ENCODE data around the gene C1QTNF6. TPM values are rescaled to one million over a fixed set of nuclear protein-coding genes. Genes with fewer than 3 reads are reported as not detected.

C1QTNF6 gene
- total RNA-seq, 2 experiments from 2014 or later, result 7.3 to 19.6 TPM

- Histone ChIP-seq H2AFZ (ENCODE audit: low read length) (no peak overlapping the region), H3K36me3 (ENCODE audit: insufficient read depth, low read length) (no peaks in the 10 kb centered on the region), H3K9me2 (ENCODE audit: insufficient read depth, low read length) (no peaks in the 10 kb centered on the region), H3K4me1 (ENCODE audit: insufficient read depth, low read length, poor library complexity, severe bottlenecking) (peaks cover 4% of the 10 kb centered on the region), H3K4me3 (ENCODE audit: low read depth, low read length, poor library complexity, severe bottlenecking) (no peak overlapping the region), H3K27ac (ENCODE audit: low read depth, low read length, poor library complexity, severe bottlenecking) (no peak overlapping the region), H4K20me1 (ENCODE audit: insufficient read depth, low read length) (no peaks in the 10 kb centered on the region), H3K4me2 (ENCODE audit: low read length) (no peak overlapping the region), H3K79me2 (ENCODE audit: insufficient read depth, low read depth, low read length) (no peaks in the 10 kb centered on the region), H3K9me3 (ENCODE audit: low read length) (no peaks in the 10 kb centered on the region)
- CTCF ChIA-PET (ENCODE audit: unreplicated experiment), result interaction anchor here (0.5 kb wide), 1 partner anchor 411 kb away, joined by 7 read pairs; no protein-coding TSS in a partner anchor
- intact Hi-C loops (cut with micrococcal nuclease; ENCODE audit: unreplicated experiment), result no loop called here
- POLR2A ChIA-PET, result no interaction called here
- TF ChIP-seq EZH2phosphoT487 (IDR thresholded peaks at IDR 0.05; ENCODE audit: borderline replicate concordance, low read depth, low read length) (no peak), CTCF (conservative IDR thresholded peaks at IDR 0.05; ENCODE audit: low read length) (no peak)
- DNase-seq (ENCODE audit: low spot score), result no peak
- no TSS peak for BruUV-seq (replicated peaks)
Observed at GRCh38 chr22:37206841-37207821, 19.1 kb upstream of the C1QTNF6 start.

GRCh38 chr22:37206118-37206840 lies 18.2 kb upstream of the C1QTNF6 start:
- no TSS peak for BruUV-seq (replicated peaks)
- no peaks in the 10 kb centered on the region for H3K9me3 ChIP-seq (ENCODE audit: low read length)
- TF ChIP-seq EZH2phosphoT487 (IDR thresholded peaks at IDR 0.05; ENCODE audit: borderline replicate concordance, low read depth, low read length), result no peak
- no peak for TF ChIP-seq CTCF (conservative IDR thresholded peaks at IDR 0.05; ENCODE audit: low read length)
- peaks cover 10% of the 10 kb centered on the region for H3K4me1 ChIP-seq (ENCODE audit: insufficient read depth, low read length, poor library complexity, severe bottlenecking)
- H3K79me2 ChIP-seq (ENCODE audit: insufficient read depth, low read depth, low read length), result no peaks in the 10 kb centered on the region
- CTCF ChIA-PET (ENCODE audit: unreplicated experiment), result interaction anchor here (0.5 kb wide), 1 partner anchor 412 kb away, joined by 7 read pairs; no protein-coding TSS in a partner anchor
- intact Hi-C loops (cut with micrococcal nuclease; ENCODE audit: unreplicated experiment), result no loop called here
- no peak overlapping the region for H2AFZ ChIP-seq (ENCODE audit: low read length)
- no peak overlapping the region for H3K27ac ChIP-seq (ENCODE audit: low read depth, low read length, poor library complexity, severe bottlenecking)
- POLR2A ChIA-PET, result no interaction called here
- no peaks in the 10 kb centered on the region for H3K9me2 ChIP-seq (ENCODE audit: insufficient read depth, low read length)
- no peaks in the 10 kb centered on the region for H4K20me1 ChIP-seq (ENCODE audit: insufficient read depth, low read length)
- no peak for DNase-seq (ENCODE audit: low spot score)
- no peak overlapping the region for H3K4me2 ChIP-seq (ENCODE audit: low read length)
- H3K4me3 ChIP-seq (ENCODE audit: low read depth, low read length, poor library complexity, severe bottlenecking), result no peak overlapping the region
- H3K36me3 ChIP-seq (ENCODE audit: insufficient read depth, low read length), result no peaks in the 10 kb centered on the region
